PC-3 (cell line): ENCODE measurements around the gene DENND1B.

Experiments used
- CTCF ChIP-seq: fragments of 300-600 bp; sonication (generic); conservative IDR thresholded peaks from 2 replicates; pipeline ENCODE4 v1.5.1; 2017; ENCODE audit warnings: antibody characterized with exemption, low read depth, mild to moderate bottlenecking, low read length
- EZH2 ChIP-seq: fragments of 300-600 bp; sonication (generic); IDR thresholded peaks from one replicate; pipeline ENCODE4 v1.6.1; 2017; ENCODE audit warnings: antibody characterized with exemption, mild to moderate bottlenecking, low read length; ENCODE audit not compliant: unreplicated experiment
- EZH2phosphoT487 ChIP-seq: fragments of 300-600 bp; sonication (generic); IDR thresholded peaks from 2 replicates; pipeline ENCODE4 v1.6.1; 2018; ENCODE audit warnings: mild to moderate bottlenecking, antibody characterized with exemption, low read length, borderline replicate concordance

- no peak for TF ChIP-seq CTCF
- TF ChIP-seq EZH2, result no peak
- no peak for TF ChIP-seq EZH2phosphoT487
Observed at GRCh38 chr1:197771904-197772556, 3.2 kb downstream of the DENND1B start.
